Testis (tissue), 2 donors: Measurements from ENCODE around the gene METTL6.

ENCODE experiments used
- POLR2A ChIP-seq: fragments of 450-650 bp; IDR thresholded peaks from one replicate; pipeline ENCODE4 v1.6.1; 2017; ENCODE audit warnings: antibody characterized with exemption, mild to moderate bottlenecking, moderate library complexity
- TF ChIP-seq, protein P1 (sequence below), 3 experiments: fragments of 450-650 bp in 2 of 3; fragments of 200-600 bp in 1 of 3; sonication (generic) in 1 of 3; IDR thresholded peaks; one replicate each; pipeline ENCODE4 v1.5.1; 2016 to 2019; ENCODE audit warnings: antibody characterized with exemption in 3 of 3, mild to moderate bottlenecking in 2 of 3, moderate library complexity in 1 of 3

DNA sequence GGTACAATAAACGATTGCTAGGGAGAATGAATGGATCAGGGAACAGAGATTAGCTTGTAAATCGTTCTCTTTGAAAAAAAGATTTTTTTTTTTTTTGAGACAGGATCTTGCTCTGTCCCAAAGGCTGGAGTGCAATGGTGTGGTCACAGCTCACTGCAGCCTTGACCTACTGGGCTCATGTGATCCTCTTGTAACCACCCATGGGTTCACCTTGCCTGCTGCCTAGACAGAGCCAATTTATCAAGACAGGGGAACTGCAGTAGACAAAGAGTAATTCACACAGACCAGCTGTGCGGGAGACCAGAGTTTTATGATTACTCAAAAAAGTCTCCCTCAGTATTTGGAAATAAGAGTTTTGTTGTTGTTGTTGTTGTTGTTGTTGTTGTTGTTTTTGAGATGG, 39.6 kb downstream of the METTL6 start:
- TF ChIP-seq, protein P1, sequence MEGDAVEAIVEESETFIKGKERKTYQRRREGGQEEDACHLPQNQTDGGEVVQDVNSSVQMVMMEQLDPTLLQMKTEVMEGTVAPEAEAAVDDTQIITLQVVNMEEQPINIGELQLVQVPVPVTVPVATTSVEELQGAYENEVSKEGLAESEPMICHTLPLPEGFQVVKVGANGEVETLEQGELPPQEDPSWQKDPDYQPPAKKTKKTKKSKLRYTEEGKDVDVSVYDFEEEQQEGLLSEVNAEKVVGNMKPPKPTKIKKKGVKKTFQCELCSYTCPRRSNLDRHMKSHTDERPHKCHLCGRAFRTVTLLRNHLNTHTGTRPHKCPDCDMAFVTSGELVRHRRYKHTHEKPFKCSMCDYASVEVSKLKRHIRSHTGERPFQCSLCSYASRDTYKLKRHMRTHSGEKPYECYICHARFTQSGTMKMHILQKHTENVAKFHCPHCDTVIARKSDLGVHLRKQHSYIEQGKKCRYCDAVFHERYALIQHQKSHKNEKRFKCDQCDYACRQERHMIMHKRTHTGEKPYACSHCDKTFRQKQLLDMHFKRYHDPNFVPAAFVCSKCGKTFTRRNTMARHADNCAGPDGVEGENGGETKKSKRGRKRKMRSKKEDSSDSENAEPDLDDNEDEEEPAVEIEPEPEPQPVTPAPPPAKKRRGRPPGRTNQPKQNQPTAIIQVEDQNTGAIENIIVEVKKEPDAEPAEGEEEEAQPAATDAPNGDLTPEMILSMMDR (IDR thresholded peaks at IDR 0.05), result no peak
- TF ChIP-seq POLR2A, result no peak
